ENCODE data around the gene PEX1. TPM values are rescaled to one million over a fixed set of nuclear protein-coding genes. Genes with fewer than 3 reads are reported as not detected.

The PEX1 gene
- total and polyA plus RNA-seq, 2 experiments from 2014 or later, result 22.5 to 25.4 TPM

DNA sequence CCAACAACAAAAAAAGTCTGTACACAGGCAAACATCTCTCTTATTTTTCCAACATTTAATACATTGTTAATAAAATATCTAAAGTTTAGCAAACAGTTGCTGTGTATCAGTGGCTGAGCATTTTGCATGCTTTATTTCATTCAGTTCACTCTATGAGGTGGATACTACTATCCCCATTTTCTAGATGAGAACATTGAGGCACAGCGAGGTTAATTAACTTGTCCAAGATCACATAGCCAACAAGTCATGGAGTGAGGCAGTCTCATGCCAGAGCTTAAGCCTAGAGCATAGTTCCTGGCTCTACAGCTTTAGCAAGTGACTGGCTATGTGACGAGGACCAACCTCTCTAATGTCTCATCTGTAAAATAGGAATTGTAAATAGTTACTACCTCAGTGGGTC lies 76.7 kb downstream of the PEX1 start:
- Histone ChIP-seq H2AFZ (no peak overlapping the region), H3K79me2 (replicated peaks; ENCODE audit: insufficient read depth) (peaks cover 16% of the 10 kb centered on the region), H3K9me2 (ENCODE audit: insufficient read depth) (no peaks in the 10 kb centered on the region), H3K27me3 (ENCODE audit: insufficient read depth) (no peaks in the 10 kb centered on the region), H4K20me1 (replicated peaks; ENCODE audit: insufficient read depth) (peaks cover 9% of the 10 kb centered on the region), H3F3A (replicated peaks; ENCODE audit: low read depth) (peaks cover 6% of the 10 kb centered on the region; the same call in 1 of the 2 replicates), H3K4me3 (no peak overlapping the region), H3K4me1 (ENCODE audit: insufficient read depth) (no peaks in the 10 kb centered on the region; the same call in 1 of the 2 replicates), H3K36me3 (ENCODE audit: insufficient read depth) (peaks cover 52% of the 10 kb centered on the region), H3K27ac (ENCODE audit: low read depth) (no peak overlapping the region), H3K4me2 (no peak overlapping the region)
- TF ChIP-seq ZNF114 (CRISPR knock-in tag; IDR thresholded peaks at IDR 0.05) (no peak), JUNB (IDR thresholded peaks at IDR 0.05; ENCODE audit: unreplicated experiment) (no peak), STAT1 (IDR thresholded peaks at IDR 0.05; ENCODE audit: unreplicated experiment) (no peak), ZNF331 (CRISPR knock-in tag; IDR thresholded peaks at IDR 0.05; ENCODE audit: low read depth) (no peak), NANOG (IDR thresholded peaks at IDR 0.05; ENCODE audit: borderline replicate concordance) (no peak), POLR2AphosphoS5 (IDR thresholded peaks at IDR 0.05; ENCODE audit: low read depth) (no peak), CREB1 (CRISPR knock-in tag; IDR thresholded peaks at IDR 0.05; ENCODE audit: low read depth) (no peak), EZH2 (IDR thresholded peaks at IDR 0.05; ENCODE audit: low read depth, unreplicated experiment) (no peak), EZH2phosphoT487 (IDR thresholded peaks at IDR 0.05; ENCODE audit: unreplicated experiment) (no peak)
- TF ChIP-seq, protein P1, sequence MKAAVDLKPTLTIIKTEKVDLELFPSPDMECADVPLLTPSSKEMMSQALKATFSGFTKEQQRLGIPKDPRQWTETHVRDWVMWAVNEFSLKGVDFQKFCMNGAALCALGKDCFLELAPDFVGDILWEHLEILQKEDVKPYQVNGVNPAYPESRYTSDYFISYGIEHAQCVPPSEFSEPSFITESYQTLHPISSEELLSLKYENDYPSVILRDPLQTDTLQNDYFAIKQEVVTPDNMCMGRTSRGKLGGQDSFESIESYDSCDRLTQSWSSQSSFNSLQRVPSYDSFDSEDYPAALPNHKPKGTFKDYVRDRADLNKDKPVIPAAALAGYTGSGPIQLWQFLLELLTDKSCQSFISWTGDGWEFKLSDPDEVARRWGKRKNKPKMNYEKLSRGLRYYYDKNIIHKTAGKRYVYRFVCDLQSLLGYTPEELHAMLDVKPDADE (IDR thresholded peaks at IDR 0.05), result no peak
- TF ChIP-seq, protein P2, sequence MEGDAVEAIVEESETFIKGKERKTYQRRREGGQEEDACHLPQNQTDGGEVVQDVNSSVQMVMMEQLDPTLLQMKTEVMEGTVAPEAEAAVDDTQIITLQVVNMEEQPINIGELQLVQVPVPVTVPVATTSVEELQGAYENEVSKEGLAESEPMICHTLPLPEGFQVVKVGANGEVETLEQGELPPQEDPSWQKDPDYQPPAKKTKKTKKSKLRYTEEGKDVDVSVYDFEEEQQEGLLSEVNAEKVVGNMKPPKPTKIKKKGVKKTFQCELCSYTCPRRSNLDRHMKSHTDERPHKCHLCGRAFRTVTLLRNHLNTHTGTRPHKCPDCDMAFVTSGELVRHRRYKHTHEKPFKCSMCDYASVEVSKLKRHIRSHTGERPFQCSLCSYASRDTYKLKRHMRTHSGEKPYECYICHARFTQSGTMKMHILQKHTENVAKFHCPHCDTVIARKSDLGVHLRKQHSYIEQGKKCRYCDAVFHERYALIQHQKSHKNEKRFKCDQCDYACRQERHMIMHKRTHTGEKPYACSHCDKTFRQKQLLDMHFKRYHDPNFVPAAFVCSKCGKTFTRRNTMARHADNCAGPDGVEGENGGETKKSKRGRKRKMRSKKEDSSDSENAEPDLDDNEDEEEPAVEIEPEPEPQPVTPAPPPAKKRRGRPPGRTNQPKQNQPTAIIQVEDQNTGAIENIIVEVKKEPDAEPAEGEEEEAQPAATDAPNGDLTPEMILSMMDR (conservative IDR thresholded peaks at IDR 0.05; ENCODE audit: low read depth in 2 of 2), result no peak
- TF ChIP-seq, protein P3, sequence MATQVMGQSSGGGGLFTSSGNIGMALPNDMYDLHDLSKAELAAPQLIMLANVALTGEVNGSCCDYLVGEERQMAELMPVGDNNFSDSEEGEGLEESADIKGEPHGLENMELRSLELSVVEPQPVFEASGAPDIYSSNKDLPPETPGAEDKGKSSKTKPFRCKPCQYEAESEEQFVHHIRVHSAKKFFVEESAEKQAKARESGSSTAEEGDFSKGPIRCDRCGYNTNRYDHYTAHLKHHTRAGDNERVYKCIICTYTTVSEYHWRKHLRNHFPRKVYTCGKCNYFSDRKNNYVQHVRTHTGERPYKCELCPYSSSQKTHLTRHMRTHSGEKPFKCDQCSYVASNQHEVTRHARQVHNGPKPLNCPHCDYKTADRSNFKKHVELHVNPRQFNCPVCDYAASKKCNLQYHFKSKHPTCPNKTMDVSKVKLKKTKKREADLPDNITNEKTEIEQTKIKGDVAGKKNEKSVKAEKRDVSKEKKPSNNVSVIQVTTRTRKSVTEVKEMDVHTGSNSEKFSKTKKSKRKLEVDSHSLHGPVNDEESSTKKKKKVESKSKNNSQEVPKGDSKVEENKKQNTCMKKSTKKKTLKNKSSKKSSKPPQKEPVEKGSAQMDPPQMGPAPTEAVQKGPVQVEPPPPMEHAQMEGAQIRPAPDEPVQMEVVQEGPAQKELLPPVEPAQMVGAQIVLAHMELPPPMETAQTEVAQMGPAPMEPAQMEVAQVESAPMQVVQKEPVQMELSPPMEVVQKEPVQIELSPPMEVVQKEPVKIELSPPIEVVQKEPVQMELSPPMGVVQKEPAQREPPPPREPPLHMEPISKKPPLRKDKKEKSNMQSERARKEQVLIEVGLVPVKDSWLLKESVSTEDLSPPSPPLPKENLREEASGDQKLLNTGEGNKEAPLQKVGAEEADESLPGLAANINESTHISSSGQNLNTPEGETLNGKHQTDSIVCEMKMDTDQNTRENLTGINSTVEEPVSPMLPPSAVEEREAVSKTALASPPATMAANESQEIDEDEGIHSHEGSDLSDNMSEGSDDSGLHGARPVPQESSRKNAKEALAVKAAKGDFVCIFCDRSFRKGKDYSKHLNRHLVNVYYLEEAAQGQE (IDR thresholded peaks at IDR 0.05; ENCODE audit: unreplicated experiment), result no peak
- TF ChIP-seq, protein P4, sequence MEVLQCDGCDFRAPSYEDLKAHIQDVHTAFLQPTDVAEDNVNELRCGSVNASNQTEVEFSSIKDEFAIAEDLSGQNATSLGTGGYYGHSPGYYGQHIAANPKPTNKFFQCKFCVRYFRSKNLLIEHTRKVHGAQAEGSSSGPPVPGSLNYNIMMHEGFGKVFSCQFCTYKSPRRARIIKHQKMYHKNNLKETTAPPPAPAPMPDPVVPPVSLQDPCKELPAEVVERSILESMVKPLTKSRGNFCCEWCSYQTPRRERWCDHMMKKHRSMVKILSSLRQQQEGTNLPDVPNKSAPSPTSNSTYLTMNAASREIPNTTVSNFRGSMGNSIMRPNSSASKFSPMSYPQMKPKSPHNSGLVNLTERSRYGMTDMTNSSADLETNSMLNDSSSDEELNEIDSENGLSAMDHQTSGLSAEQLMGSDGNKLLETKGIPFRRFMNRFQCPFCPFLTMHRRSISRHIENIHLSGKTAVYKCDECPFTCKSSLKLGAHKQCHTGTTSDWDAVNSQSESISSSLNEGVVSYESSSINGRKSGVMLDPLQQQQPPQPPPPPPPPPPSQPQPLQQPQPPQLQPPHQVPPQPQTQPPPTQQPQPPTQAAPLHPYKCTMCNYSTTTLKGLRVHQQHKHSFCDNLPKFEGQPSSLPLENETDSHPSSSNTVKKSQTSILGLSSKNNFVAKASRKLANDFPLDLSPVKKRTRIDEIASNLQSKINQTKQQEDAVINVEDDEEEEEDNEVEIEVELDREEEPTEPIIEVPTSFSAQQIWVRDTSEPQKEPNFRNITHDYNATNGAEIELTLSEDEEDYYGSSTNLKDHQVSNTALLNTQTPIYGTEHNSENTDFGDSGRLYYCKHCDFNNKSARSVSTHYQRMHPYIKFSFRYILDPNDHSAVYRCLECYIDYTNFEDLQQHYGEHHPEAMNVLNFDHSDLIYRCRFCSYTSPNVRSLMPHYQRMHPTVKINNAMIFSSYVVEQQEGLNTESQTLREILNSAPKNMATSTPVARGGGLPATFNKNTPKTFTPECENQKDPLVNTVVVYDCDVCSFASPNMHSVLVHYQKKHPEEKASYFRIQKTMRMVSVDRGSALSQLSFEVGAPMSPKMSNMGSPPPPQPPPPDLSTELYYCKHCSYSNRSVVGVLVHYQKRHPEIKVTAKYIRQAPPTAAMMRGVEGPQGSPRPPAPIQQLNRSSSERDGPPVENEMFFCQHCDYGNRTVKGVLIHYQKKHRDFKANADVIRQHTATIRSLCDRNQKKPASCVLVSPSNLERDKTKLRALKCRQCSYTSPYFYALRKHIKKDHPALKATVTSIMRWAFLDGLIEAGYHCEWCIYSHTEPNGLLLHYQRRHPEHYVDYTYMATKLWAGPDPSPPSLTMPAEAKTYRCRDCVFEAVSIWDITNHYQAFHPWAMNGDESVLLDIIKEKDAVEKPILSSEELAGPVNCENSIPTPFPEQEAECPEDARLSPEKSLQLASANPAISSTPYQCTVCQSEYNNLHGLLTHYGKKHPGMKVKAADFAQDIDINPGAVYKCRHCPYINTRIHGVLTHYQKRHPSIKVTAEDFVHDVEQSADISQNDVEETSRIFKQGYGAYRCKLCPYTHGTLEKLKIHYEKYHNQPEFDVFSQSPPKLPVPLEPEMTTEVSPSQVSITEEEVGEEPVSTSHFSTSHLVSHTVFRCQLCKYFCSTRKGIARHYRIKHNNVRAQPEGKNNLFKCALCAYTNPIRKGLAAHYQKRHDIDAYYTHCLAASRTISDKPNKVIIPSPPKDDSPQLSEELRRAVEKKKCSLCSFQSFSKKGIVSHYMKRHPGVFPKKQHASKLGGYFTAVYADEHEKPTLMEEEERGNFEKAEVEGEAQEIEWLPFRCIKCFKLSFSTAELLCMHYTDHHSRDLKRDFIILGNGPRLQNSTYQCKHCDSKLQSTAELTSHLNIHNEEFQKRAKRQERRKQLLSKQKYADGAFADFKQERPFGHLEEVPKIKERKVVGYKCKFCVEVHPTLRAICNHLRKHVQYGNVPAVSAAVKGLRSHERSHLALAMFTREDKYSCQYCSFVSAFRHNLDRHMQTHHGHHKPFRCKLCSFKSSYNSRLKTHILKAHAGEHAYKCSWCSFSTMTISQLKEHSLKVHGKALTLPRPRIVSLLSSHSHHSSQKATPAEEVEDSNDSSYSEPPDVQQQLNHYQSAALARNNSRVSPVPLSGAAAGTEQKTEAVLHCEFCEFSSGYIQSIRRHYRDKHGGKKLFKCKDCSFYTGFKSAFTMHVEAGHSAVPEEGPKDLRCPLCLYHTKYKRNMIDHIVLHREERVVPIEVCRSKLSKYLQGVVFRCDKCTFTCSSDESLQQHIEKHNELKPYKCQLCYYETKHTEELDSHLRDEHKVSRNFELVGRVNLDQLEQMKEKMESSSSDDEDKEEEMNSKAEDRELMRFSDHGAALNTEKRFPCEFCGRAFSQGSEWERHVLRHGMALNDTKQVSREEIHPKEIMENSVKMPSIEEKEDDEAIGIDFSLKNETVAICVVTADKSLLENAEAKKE (CRISPR knock-in tag; IDR thresholded peaks at IDR 0.05), result no peak
- H3K4me1 Mint-ChIP-seq, result peaks cover 7% of the 10 kb centered on the region
- H3K9me3 Mint-ChIP-seq, result no peaks in the 10 kb centered on the region
- no peak overlapping the region for H3K4me3 Mint-ChIP-seq
- H3K27ac Mint-ChIP-seq, result no peak overlapping the region
- no peak for DNase-seq (ENCODE audit: low spot score)
- no peak for ATAC-seq
- H3K27me3 Mint-ChIP-seq (ENCODE audit: insufficient read depth, low read depth, poor library complexity), result no peaks in the 10 kb centered on the region
- peaks cover 78% of the 10 kb centered on the region for H3K36me3 Mint-ChIP-seq (ENCODE audit: low read depth)

Data from GM23338 (cell line).